Measurements from ENCODE around the gene KCNH2.
A peak's percentile ranks its signal among the peaks of the same experiment; 100 is the strongest.

Gene KCNH2

GRCh38 chr7:150952331-150953050 lies 25.6 kb downstream of the KCNH2 start:
- ChIA-PET CTCF (interaction anchor here (0.6 to 1.7 kb wide), 2 partner anchors 54 to 219 kb away, joined by 3 to 4 read pairs; no protein-coding TSS in a partner anchor), POLR2A (no interaction called here)
- TF ChIP-seq ZNF704 (tag by site-specific recombination; IDR thresholded peaks at IDR 0.05) (no peak), ZSCAN16 (tag by site-specific recombination; IDR thresholded peaks at IDR 0.05) (no peak), ZNF747 (tag by site-specific recombination; IDR thresholded peaks at IDR 0.05) (no peak), ZFHX2 (tag by site-specific recombination; conservative IDR thresholded peaks at IDR 0.05) (0 out of 2 replicates have a peak, but pooled peaks have one; percentile 19), ZNF777 (tag by site-specific recombination; IDR thresholded peaks at IDR 0.05; ENCODE audit: borderline replicate concordance) (no peak)
- no peak overlapping the region for H3K27ac ChIP-seq (ENCODE audit: extremely low read depth, low read depth, low read length)
- H3K4me3 ChIP-seq (ENCODE audit: low read depth, low read length), result no peak overlapping the region
- H3K9me3 ChIP-seq (ENCODE audit: control insufficient read depth, insufficient read depth, low read depth, low read length), result no peaks in the 10 kb centered on the region
- peaks cover 0 to 5% of the 10 kb centered on the region in 2 experiments; a peak in 1 of 3 replicates for H3K36me3 ChIP-seq (ENCODE audit: control insufficient read depth in 2 of 2, insufficient read depth in 1 of 2, low read length in 2 of 2)
- no peaks in the 10 kb centered on the region for H3K4me1 ChIP-seq (ENCODE audit: control insufficient read depth, insufficient read depth, low read length)

GRCh38 chr7:150951521-150951920 lies 26.6 kb downstream of the KCNH2 start:
- Histone ChIP-seq H3K4me3 (ENCODE audit: low read depth, low read length) (no peak overlapping the region), H3K27ac (ENCODE audit: extremely low read depth, low read depth, low read length) (no peak overlapping the region), H3K9me3 (ENCODE audit: control insufficient read depth, insufficient read depth, low read depth, low read length) (no peaks in the 10 kb centered on the region), H3K4me1 (ENCODE audit: control insufficient read depth, insufficient read depth, low read length) (no peaks in the 10 kb centered on the region), H3K36me3 (ENCODE audit: control insufficient read depth in 2 of 2, insufficient read depth in 1 of 2, low read length in 2 of 2) (peaks cover 0 to 5% of the 10 kb centered on the region in 2 experiments; a peak in 1 of 3 replicates)
- TF ChIP-seq SETDB1 (IDR thresholded peaks at IDR 0.05; ENCODE audit: insufficient read length, low read length) (no peak), ZNF24 (tag by site-specific recombination; IDR thresholded peaks at IDR 0.05) (no peak), ZNF513 (tag by site-specific recombination; IDR thresholded peaks at IDR 0.05) (no peak), ZNF837 (tag by site-specific recombination; IDR thresholded peaks at IDR 0.05) (no peak), ZNF211 (tag by site-specific recombination; IDR thresholded peaks at IDR 0.05; ENCODE audit: low read depth) (no peak), AEBP2 (tag by site-specific recombination; IDR thresholded peaks at IDR 0.05; ENCODE audit: borderline replicate concordance) (no peak), SALL2 (tag by site-specific recombination; IDR thresholded peaks at IDR 0.05; ENCODE audit: borderline replicate concordance) (no peak), ZNF639 (tag by site-specific recombination; IDR thresholded peaks at IDR 0.05) (no peak), HOXC10 (CRISPR knock-in tag; IDR thresholded peaks at IDR 0.05) (no peak), ZNF692 (tag by site-specific recombination; IDR thresholded peaks at IDR 0.05) (no peak)
- CTCF ChIA-PET, result no interaction called here
- POLR2A ChIA-PET, result no interaction called here

Data from HEK293 (cell line).